A549 treated with GW870086 at 1 μM for 4 hours (cell line): ENCODE measurements around the gene PRKD3. TPM values are rescaled to one million over a fixed set of nuclear protein-coding genes. Genes with fewer than 3 reads are reported as not detected.

ENCODE experiments used
- total RNA-seq: library from RNA; stranded (reverse); fragments of 200-300 nt; extraction: Qiagen RNA extraction; gene quantifications from 5 replicates; pipeline ENCODE4 v1.2.3, GENCODE V29; 2022; ENCODE audit warnings: low read depth

The PRKD3 gene
- 8.3 to 16.3 TPM (median 13.2 TPM) in 5 replicates for total RNA-seq

GRCh38 chr2:37324786-37325624, at the start of gene PRKD3:
TSS of gene PRKD3 (minus strand) at chr2:37324833. CDS start at chr2:37316524, 8,309 bp downstream.

GRCh38 chr2:37344453-37345361, 20.1 kb upstream of the PRKD3 start, which contains the start of gene QPCT:
TSS of gene QPCT (plus strand) at chr2:37344630. CDS start at chr2:37344732, 102 bp downstream.

Other genes starting within 250 kb of the PRKD3 start
- gene HEATR5B, start 240.5 kb downstream of the PRKD3 start, total RNA-seq: 4.8 to 7.3 TPM (median 7.0 TPM) in 5 replicates
- gene GPATCH11, start 240.3 kb downstream of the PRKD3 start, total RNA-seq: 7.9 to 10.0 TPM (median 8.5 TPM) in 5 replicates
- 16.8 to 27.2 TPM (median 23.7 TPM) in 5 replicates for gene EIF2AK2, start 167.9 kb downstream of the PRKD3 start, total RNA-seq
- gene SULT6B1, start 136.2 kb downstream of the PRKD3 start, total RNA-seq: not detected in 5 replicates
- 37.5 to 46.9 TPM (median 42.0 TPM) in 5 replicates for gene CEBPZOS, start 128.3 kb downstream of the PRKD3 start, total RNA-seq
- 67.7 to 84.8 TPM (median 72.9 TPM) in 5 replicates for gene CEBPZ, start 93.2 kb downstream of the PRKD3 start, total RNA-seq
- gene NDUFAF7, start 93.2 kb downstream of the PRKD3 start, total RNA-seq: 17.9 to 22.0 TPM (median 19.4 TPM) in 5 replicates
- 20.7 to 24.1 TPM (median 21.2 TPM) in 5 replicates for gene QPCT, start 19.8 kb upstream of the PRKD3 start, total RNA-seq